NCI-H460 (cell line): ENCODE data around the gene ALOX15B. TPM values are rescaled to one million over a fixed set of nuclear protein-coding genes. Genes with fewer than 3 reads are reported as not detected.

ENCODE experiments used
- DNase-seq: peaks from one replicate; pipeline ENCODE4 v3.0.0-alpha.2; 2016; ENCODE audit warnings: low read depth; ENCODE audit errors: extremely low read depth
- total RNA-seq: library from RNA; depleted of rRNA; stranded (reverse); fragments of >200 nt; shearing (Covaris generic); gene quantifications from 2 replicates; pipeline ENCODE4 v1.2.3, GENCODE V29; 2014

Gene ALOX15B
- total RNA-seq, 1 experiment from 2014 or later, result not detected

DNA sequence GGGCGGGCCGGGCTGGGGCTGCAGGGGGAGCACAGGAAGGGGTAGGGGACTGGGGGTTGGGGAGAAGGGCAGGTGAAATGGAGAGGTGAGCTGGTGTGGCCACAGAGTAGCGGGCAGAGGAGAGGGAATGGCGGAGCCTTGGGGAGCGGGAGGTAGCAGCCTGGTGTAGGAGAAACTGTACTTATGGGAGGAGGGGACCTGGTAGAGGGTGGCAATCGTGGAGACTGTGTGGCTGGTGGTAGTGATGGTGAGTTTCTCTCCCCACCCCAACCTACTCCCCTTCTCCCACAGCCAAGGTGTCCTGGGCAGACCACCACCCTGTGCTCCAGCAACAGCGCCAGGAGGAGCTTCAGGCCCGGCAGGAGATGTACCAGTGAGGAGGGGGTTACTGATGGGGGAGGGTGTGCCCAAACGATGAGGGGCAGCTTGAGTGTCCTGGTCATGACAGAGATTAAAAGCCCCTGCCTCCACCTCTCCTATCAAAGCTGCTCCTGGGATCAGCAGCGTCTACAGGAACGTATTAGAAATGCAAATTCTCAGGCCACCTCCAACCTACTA lies 831 bp downstream of the ALOX15B start:
- DNase-seq, result no peak

DNA sequence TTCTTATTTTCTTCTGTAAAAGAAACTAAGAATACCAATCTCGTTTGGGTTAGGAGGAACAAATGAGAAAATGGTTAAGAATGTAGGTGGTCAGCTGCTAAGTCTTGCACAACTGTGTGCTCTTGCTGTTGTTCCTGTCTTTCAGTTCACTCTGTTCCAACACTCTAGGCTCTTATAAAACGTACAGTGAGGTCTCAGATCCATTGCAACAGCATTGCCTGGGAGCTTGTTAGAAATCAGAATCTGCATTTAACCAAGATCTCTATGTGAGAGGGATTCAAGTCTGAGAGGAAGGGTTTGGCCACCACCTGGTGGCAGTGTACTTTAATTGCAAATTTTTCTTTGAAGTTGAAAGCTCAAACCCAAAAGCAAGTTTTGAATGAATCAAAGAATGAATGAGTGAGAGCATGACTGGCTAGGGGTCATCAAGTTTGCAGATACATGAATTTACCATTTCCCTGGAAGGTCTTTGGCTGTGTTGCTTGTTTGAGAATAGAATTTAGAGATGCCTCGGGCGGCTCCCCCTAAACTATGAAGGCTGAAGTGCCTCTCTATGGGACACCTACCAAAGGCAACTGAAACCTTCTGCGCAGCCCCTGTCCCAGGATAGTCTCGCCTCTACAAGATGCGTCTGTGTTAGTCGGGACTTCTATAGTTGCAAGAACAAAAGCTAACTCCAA lies 2.5 kb downstream of the ALOX15B start:
- DNase-seq, result peak; percentile 36

DNA sequence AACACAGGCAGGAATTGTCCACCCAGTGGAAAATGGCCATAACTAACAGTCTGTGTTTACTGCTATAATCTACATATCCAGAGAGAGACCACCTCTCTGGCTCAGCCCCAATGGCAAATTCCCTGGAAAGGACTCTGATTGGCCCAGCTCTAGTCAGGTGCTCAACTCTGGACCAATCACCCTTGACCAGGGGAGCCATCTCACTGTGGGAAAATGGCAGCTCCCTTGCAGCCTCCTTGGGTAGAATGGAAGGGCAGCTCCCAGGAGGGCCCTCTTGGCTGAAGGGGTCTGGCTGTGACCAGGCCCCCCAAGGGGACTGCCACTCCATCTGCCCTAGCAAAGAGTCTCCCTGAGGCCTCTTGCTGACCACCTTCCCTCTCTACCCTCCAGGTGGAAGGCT lies 3.1 kb downstream of the ALOX15B start:
- no peak for DNase-seq

DNA sequence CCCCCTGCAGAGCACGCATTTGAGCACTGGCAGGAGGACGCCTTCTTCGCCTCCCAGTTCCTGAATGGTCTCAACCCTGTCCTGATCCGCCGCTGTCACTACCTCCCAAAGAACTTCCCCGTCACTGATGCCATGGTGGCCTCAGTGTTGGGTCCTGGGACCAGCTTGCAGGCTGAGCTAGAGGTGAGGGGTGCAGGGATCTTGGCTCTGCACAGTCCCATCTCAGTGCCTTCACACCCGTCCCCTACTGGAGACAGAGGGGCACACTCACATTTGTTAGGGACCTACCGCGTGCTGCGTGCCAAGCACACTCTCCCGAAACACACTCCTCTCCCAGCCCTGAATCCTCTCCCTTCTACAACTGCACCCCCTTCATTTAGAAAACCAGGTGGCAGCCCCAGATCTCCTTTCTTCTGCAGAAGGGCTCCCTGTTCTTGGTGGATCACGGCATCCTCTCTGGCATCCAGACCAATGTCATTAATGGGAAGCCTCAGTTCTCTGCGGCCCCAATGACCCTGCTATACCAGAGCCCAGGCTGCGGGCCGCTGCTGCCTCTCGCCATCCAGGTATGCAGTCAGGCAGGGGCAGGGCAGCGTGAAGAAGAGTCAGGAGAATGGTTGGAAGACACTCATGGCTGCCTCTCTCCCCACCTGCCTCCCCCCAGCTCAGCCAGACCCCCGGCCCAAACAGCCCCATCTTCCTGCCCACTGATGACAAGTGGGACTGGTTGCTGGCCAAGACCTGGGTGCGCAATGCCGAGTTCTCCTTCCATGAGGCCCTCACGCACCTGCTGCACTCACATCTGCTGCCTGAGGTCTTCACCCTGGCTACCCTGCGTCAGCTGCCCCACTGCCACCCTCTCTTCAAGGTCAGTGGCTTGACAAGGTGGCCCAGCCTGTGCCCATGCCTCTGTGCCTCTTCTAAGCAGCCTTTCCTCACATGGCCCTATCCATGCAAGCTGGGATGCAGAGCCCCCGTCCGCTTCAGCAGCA lies 6.3 kb downstream of the ALOX15B start:
- no peak for DNase-seq

DNA sequence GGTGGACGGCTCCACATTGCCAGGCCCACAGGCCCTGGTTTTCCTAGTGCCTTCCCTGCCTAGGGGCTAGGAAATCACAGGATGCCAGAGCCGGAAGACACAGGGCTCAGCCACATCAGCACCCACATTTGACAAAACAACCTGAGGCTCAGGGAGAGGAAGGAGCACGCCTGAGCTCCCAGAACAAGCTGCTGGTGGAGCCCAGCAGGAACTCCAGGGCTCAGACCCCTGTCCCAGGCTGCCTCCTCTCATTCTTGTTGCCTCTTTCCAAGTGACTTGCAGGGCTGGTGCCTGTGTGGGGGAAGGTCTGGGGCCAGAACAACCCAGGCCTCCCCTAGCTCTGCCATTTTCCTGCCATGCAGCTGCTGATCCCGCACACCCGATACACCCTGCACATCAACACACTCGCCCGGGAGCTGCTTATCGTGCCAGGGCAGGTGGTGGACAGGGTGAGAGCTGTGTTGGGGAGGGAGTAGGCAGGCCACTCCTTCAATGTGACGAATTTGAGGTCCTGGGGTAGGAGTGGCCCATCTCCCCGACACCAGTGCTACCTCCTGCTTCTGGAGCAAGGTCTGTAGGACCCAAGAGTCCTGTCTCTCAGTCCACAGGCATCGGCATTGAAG lies 7.6 kb downstream of the ALOX15B start:
- no peak for DNase-seq

DNA sequence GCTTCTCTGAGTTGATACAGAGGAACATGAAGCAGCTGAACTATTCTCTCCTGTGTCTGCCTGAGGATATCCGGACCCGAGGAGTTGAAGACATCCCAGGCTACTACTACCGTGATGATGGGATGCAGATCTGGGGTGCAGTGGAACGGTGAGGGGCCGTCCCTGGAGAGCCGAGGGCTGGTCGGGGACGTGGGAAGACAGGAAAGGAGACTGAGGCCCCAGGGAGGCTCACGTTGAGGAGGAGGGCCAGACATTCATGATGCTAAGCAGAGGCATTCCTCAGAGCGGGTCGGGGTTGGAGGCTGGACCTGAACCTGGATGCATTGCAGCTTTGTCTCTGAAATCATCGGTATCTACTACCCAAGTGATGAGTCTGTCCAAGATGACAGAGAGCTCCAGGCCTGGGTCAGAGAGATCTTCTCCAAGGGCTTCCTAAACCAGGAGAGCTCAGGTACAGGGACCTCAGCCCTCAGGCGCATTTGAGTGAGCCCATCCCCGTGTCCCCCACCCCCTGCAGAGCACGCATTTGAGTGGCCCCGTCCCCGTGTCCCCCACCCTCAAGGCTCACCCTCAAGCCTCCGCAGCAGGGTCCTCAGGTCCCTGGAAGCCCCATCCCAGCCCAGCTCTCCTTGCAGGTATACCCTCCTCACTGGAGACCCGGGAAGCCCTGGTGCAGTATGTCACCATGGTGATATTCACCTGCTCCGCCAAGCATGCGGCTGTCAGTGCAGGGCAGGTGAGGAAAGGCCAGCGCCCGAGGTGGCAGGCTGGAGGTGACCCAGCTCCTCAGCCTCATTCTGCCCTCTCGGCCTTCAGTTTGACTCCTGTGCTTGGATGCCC lies 8.3 kb downstream of the ALOX15B start:
- DNase-seq, result no peak

DNA sequence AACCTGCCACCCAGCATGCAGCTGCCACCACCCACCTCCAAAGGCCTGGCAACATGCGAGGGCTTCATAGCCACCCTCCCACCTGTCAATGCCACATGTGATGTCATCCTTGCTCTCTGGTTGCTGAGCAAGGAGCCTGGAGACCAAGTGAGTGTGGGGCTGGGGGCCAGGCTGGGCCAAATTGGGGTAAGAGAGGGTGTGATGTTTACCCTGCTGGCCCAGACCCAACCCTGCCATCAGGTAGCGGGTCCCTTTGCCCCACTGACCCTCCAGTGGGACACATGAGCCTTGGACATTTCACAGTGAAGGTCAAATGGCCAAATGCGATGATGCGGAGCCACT lies 8.9 kb downstream of the ALOX15B start:
- no peak for DNase-seq

DNA sequence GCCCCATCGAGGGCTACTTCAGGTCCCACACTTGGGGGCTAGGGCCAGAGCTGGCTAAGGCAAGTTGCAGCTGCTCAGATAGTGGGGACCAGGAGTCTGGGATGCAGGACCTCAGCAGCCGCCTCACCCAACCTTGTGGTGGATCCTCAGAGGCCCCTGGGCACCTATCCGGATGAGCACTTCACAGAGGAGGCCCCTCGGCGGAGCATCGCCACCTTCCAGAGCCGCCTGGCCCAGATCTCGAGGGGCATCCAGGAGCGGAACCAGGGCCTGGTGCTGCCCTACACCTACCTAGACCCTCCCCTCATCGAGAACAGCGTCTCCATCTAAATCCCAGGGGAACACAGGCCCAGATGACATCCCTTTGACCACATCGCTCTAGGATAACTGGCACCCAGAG lies 9.4 kb downstream of the ALOX15B start:
- DNase-seq, result no peak

DNA sequence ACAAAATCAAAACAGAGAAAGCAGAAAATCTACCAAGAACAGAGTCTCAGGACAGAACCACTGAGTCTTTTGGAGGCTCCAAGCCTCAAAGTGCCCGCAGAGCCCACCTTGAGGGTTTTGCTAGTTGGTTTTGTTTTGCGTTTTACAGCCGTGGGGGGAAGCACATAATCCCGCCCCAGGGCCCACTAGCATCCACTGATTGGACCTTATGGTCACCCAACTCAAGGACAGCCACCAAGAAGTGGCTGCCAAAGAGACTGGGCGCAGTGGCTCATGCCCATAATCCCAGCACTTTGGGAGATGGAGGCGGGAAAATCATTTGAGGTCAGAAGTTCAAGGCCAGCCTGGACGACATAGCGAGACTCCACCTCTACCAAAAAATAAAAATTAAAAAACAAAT lies 9.9 kb downstream of the ALOX15B start:
- DNase-seq, result no peak

DNA sequence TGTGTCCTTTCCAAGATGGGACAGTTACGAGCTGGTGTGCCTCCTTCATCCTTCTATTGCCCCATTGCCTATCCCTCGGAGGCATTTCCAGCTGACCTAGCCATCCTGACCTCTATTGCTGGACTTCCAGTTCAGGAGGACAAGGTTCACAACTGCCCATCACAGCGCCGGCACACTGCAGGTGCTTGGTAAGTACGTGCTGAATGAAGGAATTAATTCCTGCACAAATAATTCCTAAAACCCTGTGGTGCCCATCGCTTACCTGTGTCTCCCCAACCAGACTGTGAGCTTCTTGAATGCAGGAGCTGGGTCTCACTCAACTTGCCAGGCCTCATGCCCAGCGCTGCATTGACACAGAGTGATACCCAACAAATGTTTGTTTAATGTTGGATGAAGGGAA lies 13.0 kb downstream of the ALOX15B start:
- no peak for DNase-seq

DNA sequence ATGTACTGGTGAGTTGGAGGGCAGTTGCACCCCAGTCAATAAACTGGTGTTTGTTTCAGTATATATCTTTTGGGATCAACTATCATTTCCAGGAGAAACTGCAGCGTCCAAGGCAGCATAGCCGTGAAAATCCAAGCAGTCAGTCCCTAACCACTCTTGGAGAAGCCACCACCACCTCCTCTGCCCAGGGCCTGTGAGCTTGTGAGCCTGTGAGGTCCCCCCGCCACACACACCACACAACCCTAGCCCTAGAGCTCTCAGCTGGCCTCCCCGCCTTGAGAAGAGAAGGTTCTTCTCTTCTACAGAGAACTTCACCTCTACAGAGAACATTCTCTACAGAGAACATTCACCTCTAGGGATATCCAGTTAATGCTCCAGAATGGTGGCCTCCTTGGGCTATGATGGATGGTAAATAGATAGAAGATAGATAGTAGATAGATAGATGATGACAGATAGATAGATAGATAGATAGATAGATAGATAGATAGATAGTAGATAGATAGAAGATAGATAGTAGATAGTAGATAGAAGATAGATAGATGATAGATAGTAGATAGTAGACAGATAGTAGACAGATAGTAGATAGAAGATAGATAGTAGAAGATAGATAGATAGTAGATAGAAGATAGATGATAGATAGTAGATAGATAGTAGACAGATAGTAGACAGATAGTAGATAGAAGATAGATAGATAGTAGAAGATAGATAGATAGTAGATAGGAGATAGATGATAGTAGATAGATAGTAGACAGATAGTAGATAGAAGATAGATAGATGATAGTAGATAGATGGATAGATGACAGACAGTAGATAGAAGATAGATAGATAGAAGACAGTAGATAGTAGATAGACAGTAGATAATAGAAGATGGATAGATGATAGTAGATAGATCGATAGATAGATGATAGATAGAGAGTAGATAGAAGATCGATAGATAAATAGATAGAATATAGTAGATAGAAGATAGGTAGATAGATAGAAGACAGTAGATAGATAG lies 13.7 kb downstream of the ALOX15B start:
- no peak for DNase-seq

DNA sequence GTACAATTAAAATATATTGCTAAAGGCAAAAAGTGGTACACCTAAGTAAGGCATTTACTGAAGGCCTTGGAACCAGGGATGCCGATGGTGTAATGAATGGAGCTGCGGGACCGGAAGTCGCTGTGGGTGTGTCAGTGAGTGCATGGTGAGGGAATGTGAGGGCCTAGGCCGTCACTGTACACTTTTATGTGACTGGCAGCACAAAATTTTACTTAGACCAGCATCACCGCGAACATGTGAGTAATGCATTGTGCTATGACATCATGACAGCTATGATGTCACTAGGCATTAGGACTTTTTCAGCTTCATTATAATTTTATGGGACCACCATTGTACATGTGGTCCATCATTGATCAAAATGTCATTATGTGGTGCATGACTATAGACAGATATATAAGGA lies 14.7 kb downstream of the ALOX15B start:
- no peak for DNase-seq

DNA sequence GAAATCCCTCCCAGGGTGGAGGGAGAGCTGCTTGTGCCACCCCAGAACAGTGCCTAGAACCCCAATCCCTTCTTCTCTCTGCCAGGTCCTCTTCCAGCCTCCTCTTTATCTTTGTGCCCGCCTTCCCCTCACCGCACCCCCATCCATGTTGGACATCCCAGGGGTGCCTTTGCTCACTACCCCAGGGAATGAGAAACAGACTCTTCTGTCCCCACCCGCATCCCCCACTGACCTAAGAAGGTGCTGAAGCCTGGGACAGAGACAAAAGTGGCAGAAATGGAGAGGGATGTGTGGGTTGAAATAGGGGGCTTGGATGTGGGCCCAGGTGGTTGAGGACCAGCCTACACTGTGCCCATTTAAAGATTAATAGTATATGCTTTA lies 17.0 kb downstream of the ALOX15B start:
- no peak for DNase-seq

DNA sequence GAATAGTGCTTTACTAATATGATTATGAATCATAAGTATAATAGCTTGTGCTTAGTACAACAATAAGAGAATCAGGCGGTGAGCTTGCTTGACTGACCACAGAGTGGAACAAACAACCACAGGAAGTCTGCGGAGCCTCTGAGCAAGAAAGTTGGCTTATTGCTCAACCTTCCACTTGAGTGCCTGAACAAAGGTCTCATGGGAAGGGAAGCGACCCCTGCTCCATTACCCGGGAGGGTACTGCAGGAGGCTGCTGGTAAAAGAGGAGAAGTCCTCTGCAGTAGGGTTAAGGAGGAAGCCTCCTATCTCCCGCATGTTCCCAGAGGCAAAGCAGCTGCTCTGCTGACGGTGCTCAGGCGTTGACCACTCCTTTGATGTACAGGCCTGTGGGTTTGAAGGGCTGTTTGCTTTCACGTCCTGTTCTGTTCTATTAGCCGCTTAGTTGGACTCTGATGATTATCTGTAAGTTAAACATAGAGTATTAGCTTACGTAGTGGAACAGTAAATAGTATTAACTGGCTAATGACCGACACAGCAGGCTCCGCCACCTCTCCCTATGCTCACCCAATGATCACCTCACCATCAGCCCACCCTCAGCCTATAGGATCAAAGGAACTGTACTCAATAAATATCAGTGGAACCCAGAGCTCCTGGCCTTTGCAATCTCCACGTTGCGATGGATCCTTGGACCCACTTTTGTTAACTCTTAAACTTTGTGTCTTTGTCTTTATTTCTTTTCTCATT lies 17.5 kb downstream of the ALOX15B start:
- DNase-seq, result no peak

DNA sequence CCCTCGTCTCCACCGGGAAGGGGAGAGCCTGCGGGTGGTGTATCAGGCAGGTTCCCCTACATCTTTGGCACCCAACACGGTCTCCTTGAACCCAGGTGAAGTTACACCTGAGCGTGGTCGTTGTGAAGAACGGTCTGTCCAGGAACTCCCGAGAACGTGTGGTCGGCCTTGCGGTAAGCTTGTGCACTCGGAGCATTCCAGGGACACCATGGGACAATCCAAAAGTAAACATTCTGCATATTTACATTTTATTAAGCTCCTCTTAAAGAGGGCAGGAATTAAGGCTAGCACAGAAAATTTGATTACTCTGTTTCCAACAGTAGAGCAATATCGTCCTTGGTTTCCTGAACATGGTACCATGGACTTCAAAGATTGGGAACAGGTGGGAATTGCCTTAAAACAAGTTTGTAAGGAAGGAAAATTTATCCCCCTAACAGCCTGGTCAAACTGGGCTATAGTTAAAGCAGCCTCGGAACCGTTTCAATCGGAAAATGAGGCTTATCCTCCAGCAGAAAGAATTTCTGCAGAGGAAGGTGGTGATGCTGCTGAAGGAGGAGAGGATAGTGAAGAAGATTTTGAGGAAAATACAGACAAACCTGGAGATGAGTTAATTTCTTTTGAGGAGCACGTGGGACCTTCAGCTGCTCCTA lies 18.2 kb downstream of the ALOX15B start:
- DNase-seq, result no peak

DNA sequence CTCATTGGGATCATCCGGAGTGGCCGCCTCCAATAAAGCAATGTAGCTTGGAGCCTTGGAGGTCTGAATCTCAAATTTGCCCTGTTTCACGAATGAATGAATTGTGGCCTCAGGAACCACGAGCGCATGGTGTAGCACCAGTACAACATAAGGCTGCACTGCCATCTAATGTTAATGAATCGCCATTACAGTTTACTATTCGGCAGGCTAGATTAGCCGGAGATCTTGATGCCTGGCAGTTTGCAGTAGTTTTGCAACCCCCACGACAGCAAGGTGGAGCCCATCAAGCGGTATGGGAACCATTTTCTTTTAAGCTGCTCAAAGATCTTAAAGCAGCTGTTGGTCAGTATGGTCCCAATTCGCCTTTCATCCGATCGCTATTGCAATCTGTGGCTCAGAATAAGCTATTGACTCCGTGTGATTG lies 18.8 kb downstream of the ALOX15B start:
- DNase-seq, result peak; percentile 81

DNA sequence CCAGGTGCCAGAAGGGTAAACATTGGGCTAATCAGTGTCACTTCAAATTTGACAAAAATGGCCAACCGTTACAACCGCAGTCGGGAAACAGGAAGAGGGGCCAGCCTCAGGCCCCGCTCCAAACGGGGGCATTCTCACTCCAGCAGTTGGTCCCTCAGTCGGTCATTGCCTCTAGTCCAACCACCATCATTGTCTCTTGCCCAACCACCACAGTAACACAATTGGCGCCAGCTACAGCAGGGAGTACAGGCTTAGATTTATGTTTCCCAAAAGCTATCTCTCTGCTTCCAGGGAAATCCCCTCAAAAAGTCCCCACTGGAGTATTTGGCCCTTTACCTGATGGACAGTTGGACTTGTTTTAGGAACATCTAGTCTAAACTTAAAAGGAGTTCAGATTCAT lies 20.3 kb downstream of the ALOX15B start:
- no peak for DNase-seq

DNA sequence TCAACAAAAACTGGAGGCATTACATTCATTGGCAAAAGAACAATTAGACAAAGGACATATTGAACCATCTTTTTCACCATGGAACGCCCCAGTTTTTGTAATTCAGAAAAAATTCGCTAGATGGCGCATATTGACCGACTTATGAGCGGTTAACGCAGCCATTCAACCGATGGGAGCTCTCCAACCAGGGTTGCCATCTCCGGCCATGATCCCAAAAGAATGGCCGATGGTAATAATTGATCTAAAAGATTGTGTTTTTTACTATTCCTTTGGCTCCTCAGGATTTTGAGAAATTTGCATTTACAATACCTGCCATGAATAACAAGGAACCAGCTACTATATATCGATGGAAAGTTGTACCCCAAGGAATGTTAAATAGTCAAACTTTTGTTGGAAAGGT lies 21.4 kb downstream of the ALOX15B start:
- DNase-seq, result peak; percentile 84
